Keratinocyte (primary cell): Measurements from ENCODE around the gene ZFYVE16.
"Not testable (repeated sequence)": the region's sequence is repeated elsewhere in the genome, so short reads cannot be mapped to it uniquely, and the experiment has no call there.

Experiments
- CTCF ChIP-seq, 3 experiments: IDR thresholded peaks in 1 of 3; conservative IDR thresholded peaks in 1 of 3; optimal IDR thresholded peaks in 1 of 3; 2 replicates in 2 of 3; 3 replicates in 1 of 3; pipeline versions ENCODE3 to v1.5.1; 2011; ENCODE audit warnings: low read length in 3 of 3, mild to moderate bottlenecking in 3 of 3, moderate library complexity in 2 of 3, control low read depth in 1 of 3, inconsistent platforms in 1 of 3; ENCODE audit not compliant: insufficient read depth in 2 of 3; ENCODE audit errors: extremely low read depth in 1 of 3
- EZH2 ChIP-seq: IDR thresholded peaks from one replicate; pipeline ENCODE4 v1.6.1; 2012; ENCODE audit warnings: inconsistent platforms, mild to moderate bottlenecking, low read length, moderate library complexity

- not testable (repeated sequence) for TF ChIP-seq CTCF (optimal IDR thresholded peaks at IDR 0.05 in 1 of 3, IDR thresholded peaks at IDR 0.05 in 1 of 3, conservative IDR thresholded peaks at IDR 0.05 in 1 of 3; ENCODE audit: extremely low read depth in 1 of 3, insufficient read depth in 2 of 3, low read length in 3 of 3); EZH2
These were observed 7.5 kb upstream of the ZFYVE16 start for GRCh38 chr5:80400368-80400767.
